GM12801 (cell line): ENCODE data around the gene DHX8.

ENCODE experiments used
- CTCF ChIP-seq: IDR thresholded peaks from one replicate; pipeline ENCODE4 v1.5.1; 2011; ENCODE audit warnings: control low read depth; ENCODE audit not compliant: insufficient read length; ENCODE audit errors: extremely low read depth

The DHX8 gene

GRCh38 chr17:43543771-43544575 is 60.2 kb downstream of the DHX8 start:
- no peak for TF ChIP-seq CTCF

DNA sequence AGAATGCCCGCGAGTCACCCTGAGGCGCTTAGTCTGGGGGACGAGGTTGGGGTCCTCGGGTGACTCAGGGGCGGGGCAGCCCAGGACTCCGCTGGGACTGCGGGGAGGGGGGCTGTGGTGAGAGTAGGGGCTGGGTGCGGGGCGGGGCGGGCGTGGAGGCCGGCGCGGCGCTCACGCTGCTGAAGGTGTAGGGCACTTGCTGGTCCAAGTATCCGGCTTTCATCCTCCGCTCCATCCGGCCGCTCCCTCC is 61.5 kb downstream of the DHX8 start:
- TF ChIP-seq CTCF: no peak

GRCh38 chr17:43546319-43547188 is 62.8 kb downstream of the DHX8 start, which contains the start of gene ETV4:
TSS of gene ETV4 (minus strand) at chr17:43546340. CDS start at chr17:43545617, 723 bp downstream.
- no peak for TF ChIP-seq CTCF

- TF ChIP-seq CTCF: no peak
Measured at GRCh38 chr17:43547189-43547550, 63.4 kb downstream of the DHX8 start.

GRCh38 chr17:43547659-43548256 is 64.0 kb downstream of the DHX8 start:
- TF ChIP-seq CTCF: no peak

DNA sequence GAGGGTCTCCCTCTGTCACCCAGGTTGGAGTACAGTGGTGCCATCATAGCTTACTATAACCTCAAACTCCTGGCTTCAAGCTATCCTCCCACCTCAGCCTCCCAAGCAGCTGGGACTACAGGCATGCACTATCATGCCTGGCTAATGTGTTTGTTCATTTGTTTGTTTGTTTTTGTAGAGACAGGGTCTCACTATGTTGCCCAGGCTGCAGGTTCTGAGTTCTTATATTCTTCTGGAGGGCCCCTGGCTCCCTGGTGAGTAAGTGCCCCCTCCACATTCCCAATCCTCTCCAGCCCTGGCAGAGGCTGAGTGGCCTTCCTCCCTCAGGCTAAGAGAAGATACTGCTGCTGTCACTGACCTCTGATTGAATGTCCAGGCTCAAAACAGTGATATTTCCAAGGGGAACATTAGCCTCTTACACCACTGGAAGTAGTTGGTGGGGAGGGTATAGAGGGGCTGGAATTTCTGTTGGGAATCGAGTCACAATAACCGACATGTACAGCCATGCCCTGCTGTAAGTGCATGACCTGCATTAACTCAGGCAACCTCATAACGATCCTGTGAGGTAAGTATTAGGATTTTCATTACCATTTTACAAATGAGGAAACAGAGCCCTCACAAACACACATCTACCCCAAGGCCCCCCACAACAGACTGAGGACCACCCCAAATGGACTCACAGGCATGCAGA is 65.1 kb downstream of the DHX8 start:
- TF ChIP-seq CTCF: no peak

GRCh38 chr17:43549496-43549895 is 65.7 kb downstream of the DHX8 start:
- no peak for TF ChIP-seq CTCF
